ENCODE measurements around the gene FARS2. TPM values are rescaled to one million over a fixed set of nuclear protein-coding genes. Genes with fewer than 3 reads are reported as not detected.

Gene FARS2
- total RNA-seq, 1 experiment from 2014 or later = 15.0 TPM

- ATAC-seq = no peak
These were observed 3.9 kb upstream of the FARS2 start for GRCh38 chr6:5257400-5257799.

GRCh38 chr6:5259428-5259827 lies 1.9 kb upstream of the FARS2 start:
- Mint-ChIP-seq H3K4me3 (peak overlapping the region; percentile 88), H3K36me3 (peaks cover 11% of the 10 kb centered on the region), H3K27ac (peak overlapping the region; percentile 97), H3K4me1 (peaks cover 6% of the 10 kb centered on the region), H3K27me3 (ENCODE audit: low read depth) (no peaks in the 10 kb centered on the region), H3K9me3 (peaks cover 6% of the 10 kb centered on the region)
- no peak for ATAC-seq
- ChIA-PET POLR2A (interaction anchor here (0.6 kb wide), 1 partner anchor 40 kb away, joined by 3 read pairs; no protein-coding TSS in a partner anchor), CTCF (no interaction called here)
- no peak for DNase-seq (ENCODE audit: low spot score)
- TF ChIP-seq ZBTB43 (CRISPR knock-in tag; IDR thresholded peaks at IDR 0.05) (no peak), ATF2 (CRISPR knock-in tag; IDR thresholded peaks at IDR 0.05; ENCODE audit: borderline replicate concordance, low read depth) (no peak), FOXP1 (CRISPR knock-in tag; IDR thresholded peaks at IDR 0.05; ENCODE audit: borderline replicate concordance) (no peak), ELF4 (CRISPR knock-in tag; IDR thresholded peaks at IDR 0.05; ENCODE audit: low read depth) (no peak), ZNF219 (CRISPR knock-in tag; IDR thresholded peaks at IDR 0.05; ENCODE audit: borderline replicate concordance) (no peak), USF2 (CRISPR knock-in tag; IDR thresholded peaks at IDR 0.05) (no peak), ZNF263 (CRISPR knock-in tag; IDR thresholded peaks at IDR 0.05; ENCODE audit: low read depth) (no peak), ARID4B (CRISPR knock-in tag; IDR thresholded peaks at IDR 0.05; ENCODE audit: borderline replicate concordance) (no peak)

More at GRCh38 chr6:5257400-5257799, 3.9 kb upstream of the FARS2 start:
- peaks cover 6% of the 10 kb centered on the region for H3K9me3 Mint-ChIP-seq
- CTCF ChIA-PET = no interaction called here
- H3K4me3 Mint-ChIP-seq = no peak overlapping the region
- no peaks in the 10 kb centered on the region for H3K27me3 Mint-ChIP-seq (ENCODE audit: low read depth)
- peaks cover 20% of the 10 kb centered on the region for H3K36me3 Mint-ChIP-seq
- POLR2A ChIA-PET = no interaction called here
- no peak overlapping the region for H3K27ac Mint-ChIP-seq
- peaks cover 6% of the 10 kb centered on the region for H3K4me1 Mint-ChIP-seq
- TF ChIP-seq ZNF671 (CRISPR knock-in tag; IDR thresholded peaks at IDR 0.05) = no peak
- no peak for TF ChIP-seq E2F5 (CRISPR knock-in tag; IDR thresholded peaks at IDR 0.05)
- no peak for TF ChIP-seq GABPB1 (CRISPR knock-in tag; IDR thresholded peaks at IDR 0.05)
- TF ChIP-seq PRDM15 (CRISPR knock-in tag; IDR thresholded peaks at IDR 0.05) = no peak
- TF ChIP-seq RELA (CRISPR knock-in tag; IDR thresholded peaks at IDR 0.05; ENCODE audit: borderline replicate concordance) = no peak
- TF ChIP-seq E2F4 (CRISPR knock-in tag; IDR thresholded peaks at IDR 0.05; ENCODE audit: borderline replicate concordance, low read depth) = no peak
- TF ChIP-seq SP1 (CRISPR knock-in tag; conservative IDR thresholded peaks at IDR 0.05) = no peak
- no peak for DNase-seq (ENCODE audit: low spot score)

Measured in WTC11 (cell line).